GM18868 (cell line): ENCODE data around the gene BARX1.
"Not testable (repeated sequence)": the region's sequence is repeated elsewhere in the genome, so short reads cannot be mapped to it uniquely, and the experiment has no call there.

Source experiments
- ATAC-seq: cut with Tn5 transposase; IDR thresholded peaks from one replicate; pipeline ENCODE4 v1.9.1; 2021; ENCODE audit warnings: mild to moderate bottlenecking, moderate library complexity; ENCODE audit not compliant: unreplicated experiment

Gene BARX1

DNA sequence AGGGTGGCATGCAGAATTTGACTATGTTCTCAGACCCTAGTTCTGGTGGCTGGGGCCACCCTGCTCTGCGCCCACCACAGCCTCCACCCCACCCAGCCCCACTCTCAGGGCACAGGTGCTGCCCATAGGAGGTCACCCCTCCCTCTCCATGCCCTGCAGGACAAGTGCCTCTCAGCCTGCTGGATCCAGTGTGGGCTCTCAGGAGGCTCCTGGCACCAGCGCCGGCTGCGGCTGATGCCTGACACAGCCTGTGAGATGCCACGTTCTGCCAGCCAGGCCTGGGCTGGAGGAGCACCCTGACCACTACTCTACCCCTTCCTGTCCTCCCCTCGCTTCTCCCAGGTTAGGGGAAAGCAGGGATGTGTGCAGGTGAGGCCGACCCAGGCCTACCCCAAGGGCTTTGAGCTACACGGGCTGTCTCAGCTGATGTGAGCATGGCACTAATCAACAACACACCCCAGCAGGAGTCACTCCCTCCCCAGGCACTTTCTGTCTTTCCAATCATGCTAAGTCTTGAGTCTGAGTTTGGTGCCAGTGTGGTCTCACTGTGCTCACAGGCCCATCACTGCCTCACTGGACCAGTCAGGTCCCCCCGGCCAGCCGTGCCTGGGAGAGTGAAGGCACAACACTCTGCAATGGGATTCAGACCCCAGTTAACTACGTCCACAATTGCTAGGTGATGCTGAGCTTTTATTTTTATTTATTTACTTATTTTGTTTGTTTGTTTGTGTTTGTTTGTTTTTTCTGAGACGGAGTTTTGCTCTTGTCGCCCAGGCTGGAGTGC is 12.1 kb upstream of the BARX1 start:
- ATAC-seq: no peak

DNA sequence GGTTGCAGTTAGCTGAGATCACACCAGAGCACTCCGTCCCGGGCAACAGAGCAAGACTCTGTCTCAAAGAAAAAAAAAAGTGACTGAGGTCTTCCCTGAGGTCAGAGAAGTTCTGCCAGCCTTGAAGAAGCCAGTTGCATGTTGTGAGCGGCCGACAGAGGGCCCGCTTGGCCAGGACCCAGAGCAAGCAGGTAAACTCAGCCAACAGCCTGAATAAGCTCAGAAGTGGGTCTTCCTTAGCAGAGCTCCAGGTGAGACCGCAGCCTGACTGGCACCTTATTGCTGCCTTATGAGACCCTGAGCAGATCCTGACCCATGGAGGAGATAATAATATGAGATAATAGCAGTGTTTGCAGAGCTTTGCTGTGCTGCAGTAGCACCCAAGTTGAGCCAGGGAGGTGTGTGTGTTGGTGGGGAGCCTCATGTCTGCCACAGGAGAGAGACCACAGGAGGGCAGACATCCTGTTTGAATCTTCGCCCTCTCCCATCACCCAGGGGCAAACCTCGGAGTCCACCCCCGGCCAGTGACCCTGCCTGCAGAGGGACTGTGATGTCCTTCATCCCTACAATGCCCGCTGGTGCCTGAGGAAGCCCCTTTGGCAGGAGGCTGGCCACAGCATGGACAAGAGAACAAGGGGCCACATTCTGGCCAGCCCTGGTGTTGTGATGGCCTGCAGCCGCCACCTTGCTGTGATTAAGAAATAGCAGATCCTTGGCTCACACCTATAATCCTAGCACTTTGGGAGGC is 10.8 kb upstream of the BARX1 start:
- no peak for ATAC-seq

- no peak for ATAC-seq
Measured at GRCh38 chr9:93964685-93965084, 9.5 kb upstream of the BARX1 start.

GRCh38 chr9:93963969-93964368 is 8.8 kb upstream of the BARX1 start:
- no peak for ATAC-seq

GRCh38 chr9:93963489-93963888 is 8.3 kb upstream of the BARX1 start:
- not testable (repeated sequence) for ATAC-seq

DNA sequence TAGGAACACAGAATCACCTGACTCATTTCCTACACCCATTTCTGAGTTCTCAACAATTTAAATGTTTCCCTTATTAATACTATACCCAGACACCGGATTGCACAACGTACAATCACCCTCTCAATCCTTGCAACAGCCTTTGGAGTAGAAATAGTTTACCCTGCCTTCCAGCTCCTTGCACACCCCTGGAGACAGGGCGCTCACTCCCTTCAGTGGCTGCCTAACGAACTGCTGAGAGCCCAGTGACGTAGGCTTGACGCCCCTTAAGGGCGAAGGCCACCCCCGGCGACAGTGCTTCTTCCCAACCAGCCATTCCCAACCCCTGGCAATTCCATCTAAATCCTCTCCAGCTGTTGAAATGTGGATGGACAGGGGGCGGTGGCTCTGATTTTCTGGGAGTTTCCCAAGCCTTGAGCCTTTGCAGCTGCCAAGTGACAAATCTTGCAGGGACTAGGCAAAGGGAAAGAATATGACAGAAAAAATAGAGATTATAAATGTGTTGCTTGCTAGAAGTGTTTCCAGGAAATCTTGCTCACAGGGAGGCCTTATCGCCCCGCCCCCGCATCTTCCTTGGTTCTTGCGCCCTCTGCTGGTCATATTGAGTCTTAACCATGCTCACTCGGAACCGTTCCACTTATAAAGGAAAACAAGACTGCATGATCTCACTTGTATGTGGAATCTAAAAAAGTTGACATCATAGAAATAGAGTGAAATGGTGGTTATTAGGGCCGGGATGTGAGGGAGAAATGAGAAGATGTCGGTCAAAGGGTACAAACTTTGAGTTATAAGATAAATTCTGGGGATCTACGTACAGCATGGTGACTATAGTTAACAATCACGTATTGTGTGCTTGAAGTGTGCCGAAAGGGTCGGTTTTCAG is 7.6 kb upstream of the BARX1 start:
- no peak for ATAC-seq

- ATAC-seq: no peak
Measured at GRCh38 chr9:93962017-93962416, 6.9 kb upstream of the BARX1 start.

DNA sequence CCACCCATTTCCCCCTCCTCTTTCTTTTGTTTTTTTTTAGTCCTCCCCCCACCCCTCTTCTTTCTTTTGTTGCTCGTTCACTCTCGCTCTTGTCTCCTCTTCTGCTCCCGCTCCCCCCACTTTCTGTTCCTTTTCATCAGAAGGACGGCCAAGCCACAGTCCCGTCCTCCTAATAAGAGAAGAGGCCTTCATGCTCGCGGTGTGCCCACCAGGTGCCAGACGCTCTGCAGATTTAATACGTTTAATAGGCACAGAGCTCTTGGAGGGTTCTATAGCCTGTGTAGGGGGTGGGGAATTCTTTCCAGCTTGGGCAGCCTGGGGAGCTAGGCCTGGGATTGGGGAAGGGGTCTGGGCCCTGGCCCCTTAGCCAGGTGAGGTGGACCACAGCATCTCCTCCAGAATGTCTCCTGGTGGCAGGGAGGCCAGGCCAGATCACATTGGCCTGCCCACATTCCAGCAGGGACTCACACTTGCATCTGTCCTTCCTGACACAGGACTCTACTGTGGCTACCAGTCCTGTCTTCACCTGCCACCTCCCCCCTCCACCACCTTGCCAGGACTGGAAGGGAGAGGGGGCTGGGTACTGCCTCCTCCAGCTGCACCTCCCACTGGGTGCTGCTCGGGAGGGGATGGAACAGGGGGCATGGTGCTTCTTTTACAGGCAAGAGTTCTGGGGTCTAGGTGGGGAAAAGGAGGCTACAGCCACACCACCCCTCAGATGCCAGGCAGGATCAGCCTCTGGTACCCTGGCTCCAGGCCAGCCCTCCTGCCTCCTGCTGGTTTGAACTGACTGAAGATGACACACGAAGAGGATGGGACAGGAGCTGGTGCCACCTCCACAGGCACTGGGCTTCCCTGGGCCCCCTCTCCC is 6.1 kb upstream of the BARX1 start:
- ATAC-seq: no peak

DNA sequence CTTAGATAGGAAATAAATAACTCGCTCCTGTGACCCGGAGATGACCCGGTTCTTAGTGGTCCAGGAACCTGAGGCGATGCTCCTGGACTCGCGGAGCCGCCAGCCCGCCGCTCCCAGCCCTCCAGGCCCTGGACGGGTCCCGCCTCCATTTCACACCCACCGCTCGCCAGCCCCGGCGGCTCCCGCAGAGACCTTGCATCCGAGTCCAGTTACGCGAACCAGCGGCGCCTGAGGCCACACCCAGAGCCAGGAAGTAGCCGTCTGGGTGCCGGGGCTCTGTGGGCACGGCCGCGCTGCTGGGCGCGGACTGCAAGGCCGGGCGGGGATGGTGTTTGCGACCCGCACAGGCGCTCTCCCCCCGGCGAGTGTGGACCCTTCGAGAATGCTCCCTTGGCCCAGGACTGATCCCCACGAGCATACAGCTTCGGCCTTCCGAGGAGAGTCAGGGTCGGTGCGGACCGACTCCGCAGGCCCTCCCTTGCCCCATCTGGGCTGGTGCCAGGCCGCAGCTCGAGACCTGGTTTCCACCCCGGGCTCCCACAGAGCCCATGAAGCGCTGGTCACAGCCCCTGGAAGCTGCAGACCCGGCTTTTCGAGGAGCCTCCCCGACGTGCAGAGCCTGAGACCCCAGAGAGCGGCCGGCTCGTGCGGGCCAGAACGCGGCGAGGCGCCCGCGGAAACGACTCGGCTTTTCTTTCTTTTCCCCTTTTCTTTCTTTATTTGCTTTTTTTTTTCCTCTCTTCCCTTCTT is 5.2 kb upstream of the BARX1 start:
- ATAC-seq: no peak

DNA sequence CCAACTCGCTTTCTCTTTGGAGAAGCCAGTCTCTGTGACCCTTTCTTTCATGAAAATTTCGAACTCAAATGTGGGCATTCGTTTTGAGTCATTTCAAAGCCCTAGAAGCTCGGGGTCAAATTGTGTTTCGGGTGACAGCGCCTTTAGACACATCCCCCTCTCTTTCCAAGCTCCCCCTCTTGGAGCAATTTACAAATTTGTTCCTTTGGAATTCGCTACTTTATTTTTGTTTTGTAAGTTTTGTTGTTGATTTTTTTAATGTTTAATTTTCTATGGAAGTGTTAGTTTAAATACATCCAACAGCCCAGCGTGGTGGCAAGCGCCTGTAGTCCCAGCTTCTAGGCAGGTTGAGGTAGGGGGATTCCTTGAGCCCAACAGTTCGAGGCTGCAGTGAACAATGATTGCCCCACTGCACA is 4.6 kb upstream of the BARX1 start:
- no peak for ATAC-seq

DNA sequence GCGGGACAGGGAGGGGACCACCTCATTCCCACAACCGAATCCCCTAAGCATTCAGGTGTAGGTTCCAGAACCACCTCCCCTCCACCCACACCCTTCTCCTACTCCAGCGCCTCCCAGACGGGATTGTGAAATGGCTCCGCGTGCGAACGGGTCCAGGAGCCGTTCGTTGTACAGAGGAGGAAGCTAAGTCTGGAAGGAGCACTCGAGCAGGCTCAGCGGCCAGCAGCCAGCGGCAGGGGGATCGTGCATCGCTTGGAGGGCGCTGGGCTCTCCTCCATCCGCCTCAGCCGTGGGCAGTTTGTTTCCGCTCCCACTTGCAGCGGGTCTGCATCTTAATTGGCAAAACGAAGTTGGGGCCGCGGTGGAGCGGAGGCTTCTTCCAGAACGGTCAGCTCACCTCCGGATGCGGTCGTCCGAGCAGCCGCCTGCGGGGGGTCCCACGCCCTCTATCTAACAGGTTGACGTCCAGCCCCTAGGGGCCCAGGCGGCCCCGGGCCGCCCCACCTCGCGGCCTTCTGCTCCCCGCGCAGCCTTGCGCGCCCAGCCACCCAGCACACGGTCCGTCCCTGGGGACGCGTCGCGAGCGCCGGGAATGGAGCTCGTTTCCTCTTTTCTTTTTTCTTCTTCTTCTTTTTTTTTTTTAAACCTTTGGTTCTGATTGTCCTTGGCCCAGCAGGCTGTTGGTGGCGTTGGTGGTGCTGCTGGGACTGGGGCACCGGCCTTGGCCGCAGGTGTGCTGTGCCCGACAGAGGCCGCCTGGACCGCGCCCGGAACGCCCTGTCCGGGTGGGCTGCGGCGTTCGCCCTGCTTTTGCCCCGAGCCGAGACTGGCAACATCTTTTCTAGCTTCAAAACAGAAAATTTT is 3.9 kb upstream of the BARX1 start:
- no peak for ATAC-seq

DNA sequence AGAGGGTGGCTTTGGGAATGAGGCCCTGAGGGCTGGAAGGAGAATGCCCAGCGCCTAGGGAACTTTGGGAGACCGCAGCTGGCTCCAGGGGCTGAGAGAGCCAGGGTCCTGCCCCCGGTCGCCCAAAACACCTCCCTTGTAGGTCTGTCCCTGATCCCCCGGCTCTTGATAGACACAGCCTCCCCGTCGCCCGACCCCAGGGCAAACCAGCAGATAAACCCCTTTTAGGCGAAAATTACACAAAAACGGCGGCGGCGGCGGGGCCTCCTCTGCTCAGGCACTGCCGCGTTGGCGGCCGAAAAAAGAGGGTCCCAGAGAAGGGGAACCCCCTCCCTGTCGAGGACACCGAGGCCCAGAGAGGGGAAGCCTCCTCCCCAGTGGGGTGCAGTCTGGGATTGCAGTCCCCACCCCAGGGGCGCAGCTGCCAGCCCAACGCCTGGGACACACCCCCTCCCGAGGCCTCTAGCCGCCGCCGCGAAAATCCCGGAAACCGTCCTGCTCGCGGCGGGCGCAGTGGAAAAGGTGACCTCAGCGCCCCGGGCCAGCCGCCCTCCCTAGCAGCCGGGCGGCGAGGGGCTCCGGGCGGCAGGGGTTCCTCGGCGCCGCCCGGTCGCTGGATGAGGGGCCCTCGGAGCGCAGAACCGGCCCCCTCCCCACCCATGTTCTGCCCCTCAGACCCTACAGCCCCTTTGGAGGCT is 3.1 kb upstream of the BARX1 start:
- ATAC-seq: no peak

DNA sequence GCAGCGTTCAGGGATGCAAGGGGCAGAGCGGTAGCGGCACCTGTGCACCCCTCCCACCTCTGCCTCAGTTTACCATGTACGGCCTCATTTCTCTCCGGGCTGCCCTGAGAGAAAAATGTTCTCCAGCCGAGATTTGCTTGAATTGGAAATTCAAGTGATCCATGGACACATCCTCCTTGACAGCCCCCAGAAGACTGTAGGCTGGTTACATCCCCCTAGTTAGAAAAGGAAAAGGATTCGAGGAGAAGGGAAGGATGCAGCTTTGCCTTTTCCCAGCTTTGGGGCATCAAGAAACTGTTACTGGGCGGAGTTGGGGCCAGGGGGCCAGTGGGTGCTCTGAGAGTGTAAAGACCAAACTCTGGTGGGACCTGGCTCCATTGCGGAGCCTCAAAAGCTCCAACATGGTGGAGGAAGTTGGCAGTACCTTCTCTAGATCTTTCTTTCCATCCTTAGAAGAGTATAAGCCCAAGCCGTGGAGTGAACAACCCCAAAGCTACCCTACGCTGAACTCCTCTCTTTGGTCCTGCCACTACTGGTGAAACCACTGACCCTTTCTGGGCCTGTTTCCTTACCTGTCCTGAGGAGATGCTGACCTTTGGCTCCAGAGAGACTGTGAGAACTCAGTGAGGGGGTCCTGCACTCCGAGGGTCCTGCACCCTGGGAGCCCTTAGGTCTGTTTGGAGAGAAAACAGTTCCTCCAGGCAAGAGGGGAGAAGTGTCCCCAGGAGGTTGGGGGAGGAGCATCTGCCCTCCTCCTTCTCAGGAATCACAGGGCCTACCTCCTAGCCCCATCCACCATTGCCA is 1.0 kb upstream of the BARX1 start:
- ATAC-seq: no peak

GRCh38 chr9:93954434-93955061 is 607 bp downstream of the BARX1 start:
- no peak for ATAC-seq

- no peak for ATAC-seq
Measured at GRCh38 chr9:93953496-93954433, 1.4 kb downstream of the BARX1 start.
